HCEC 1CT (cell line): ENCODE data around the gene PRM1.

Experiments used
- DNase-seq: peaks from one replicate; pipeline ENCODE4 v3.0.0-alpha.2; 2017

Gene PRM1

GRCh38 chr16:11232852-11233726 is 48.0 kb downstream of the PRM1 start:
- no peak for DNase-seq

DNA sequence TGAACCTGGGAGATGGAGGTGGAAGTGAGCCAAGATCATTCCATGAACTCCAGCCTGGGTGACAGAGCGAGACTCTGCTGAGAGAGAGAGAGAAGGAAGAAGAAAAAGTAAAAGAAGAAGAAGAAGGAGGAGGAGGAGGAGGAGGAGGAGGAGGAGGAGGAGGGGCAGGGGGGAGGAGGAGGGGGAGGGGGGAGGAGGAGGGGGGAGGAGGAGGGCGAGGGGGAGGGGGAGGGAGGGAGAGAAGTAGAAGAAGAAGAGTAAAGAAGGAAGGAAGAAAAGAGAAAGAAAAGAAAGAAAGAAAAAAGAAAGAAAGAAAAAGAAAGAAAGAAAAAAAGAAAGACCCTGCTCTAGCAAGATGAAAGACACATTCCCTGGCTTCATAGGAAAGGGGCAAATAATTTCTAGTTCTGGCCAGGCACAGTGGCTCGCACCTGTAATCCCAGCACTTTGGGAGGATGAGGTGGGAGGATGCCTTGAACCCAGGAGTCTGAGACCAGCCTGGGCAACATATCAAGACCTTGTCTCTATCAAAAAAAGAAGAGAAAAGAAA is 48.8 kb downstream of the PRM1 start:
- no peak for DNase-seq

GRCh38 chr16:11231367-11231970 is 49.7 kb downstream of the PRM1 start:
- DNase-seq: no peak
